HG03439 (cell line): ENCODE data around the gene PHF20.
A peak's percentile ranks its signal among the peaks of the same experiment; 100 is the strongest.
"Not testable (repeated sequence)": the region's sequence is repeated elsewhere in the genome, so short reads cannot be mapped to it uniquely, and the experiment has no call there.

Experiments
- ATAC-seq: cut with Tn5 transposase; IDR thresholded peaks from one replicate; pipeline ENCODE4 v1.9.1; 2021; ENCODE audit warnings: mild to moderate bottlenecking, moderate library complexity; ENCODE audit not compliant: unreplicated experiment

PHF20 gene

DNA sequence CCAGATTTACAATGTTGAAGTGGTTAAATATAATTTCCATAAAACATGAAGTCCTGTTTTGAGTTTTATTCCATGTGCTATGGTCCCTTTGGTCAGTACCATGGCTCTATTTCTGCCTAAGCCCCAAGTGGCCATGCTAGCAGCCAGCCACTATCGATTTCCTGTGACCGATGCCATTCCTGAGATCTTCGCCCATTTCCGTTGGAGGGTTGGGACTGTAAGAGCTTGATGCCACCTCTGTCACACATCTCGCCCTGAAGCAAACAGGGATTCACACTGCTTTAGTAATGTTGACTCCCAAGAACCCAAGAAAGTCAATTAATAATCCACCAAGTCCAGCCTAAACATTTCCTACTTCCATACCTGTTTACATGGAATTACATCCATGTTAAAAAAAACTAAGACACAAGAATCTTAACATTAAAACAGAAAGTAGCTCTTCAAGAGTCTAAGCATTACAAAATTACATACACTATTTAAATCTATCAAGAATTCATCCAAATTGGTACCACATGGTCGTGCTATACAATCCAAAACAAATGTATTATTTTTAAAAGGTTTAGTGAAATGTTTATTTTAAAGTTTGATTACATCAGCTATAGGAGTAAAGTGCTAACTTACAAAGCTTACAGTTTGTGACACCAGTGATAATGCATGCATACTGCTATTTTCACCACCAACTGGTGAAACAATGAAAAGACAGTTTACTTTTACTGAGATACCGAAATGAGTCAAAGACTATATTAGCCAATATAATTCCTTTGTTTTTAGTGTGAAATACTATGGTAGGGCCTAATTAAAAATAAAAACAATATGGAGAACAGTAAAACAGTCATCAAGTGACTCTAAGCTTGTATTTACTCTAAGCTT is 32.3 kb upstream of the PHF20 start:
- ATAC-seq = no peak

- ATAC-seq = peak; percentile 85
These were observed 29.7 kb upstream of the PHF20 start, which contains the start of gene RBM39 for GRCh38 chr20:35741892-35742740. TSS of gene RBM39 (minus strand) at chr20:35742260. CDS start at chr20:35740874, 1,386 bp downstream.

DNA sequence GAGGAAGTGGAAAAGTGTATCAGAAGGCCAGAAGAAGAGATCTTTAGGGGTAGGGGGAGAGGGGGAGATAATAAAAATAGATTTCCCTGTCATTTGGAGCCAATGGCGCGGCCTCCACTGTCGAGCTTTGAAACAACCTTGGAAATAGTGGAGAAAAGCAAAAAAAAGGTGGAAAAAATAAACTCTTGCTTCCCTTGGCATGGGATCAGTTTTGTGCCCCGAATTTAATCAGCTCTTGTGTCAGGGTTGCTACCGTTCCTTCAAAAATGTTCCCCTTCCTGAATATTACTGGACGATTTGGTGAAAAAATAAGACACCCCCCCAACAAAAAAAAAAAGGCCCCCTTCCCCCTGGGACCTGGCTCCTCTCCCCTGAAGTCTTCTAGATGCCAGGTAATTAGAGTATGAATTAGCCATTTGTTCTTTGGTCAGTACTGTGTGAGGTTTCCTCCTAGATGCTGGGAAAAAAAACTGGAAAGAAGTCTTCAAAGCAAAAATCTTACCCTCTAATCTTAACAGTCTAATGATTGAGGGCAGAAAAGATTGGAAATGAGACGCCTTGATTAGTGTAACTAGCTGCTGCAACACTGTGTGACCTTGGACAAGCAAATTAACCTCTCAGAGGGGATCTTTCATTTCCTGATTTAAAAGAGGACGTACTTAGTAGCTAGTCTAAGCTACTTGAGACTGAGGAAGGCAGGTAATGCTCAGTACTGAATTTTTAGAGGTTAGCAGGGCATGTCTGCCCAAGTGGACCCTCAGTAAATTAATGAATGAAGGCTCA is 28.9 kb upstream of the PHF20 start:
- no peak for ATAC-seq

DNA sequence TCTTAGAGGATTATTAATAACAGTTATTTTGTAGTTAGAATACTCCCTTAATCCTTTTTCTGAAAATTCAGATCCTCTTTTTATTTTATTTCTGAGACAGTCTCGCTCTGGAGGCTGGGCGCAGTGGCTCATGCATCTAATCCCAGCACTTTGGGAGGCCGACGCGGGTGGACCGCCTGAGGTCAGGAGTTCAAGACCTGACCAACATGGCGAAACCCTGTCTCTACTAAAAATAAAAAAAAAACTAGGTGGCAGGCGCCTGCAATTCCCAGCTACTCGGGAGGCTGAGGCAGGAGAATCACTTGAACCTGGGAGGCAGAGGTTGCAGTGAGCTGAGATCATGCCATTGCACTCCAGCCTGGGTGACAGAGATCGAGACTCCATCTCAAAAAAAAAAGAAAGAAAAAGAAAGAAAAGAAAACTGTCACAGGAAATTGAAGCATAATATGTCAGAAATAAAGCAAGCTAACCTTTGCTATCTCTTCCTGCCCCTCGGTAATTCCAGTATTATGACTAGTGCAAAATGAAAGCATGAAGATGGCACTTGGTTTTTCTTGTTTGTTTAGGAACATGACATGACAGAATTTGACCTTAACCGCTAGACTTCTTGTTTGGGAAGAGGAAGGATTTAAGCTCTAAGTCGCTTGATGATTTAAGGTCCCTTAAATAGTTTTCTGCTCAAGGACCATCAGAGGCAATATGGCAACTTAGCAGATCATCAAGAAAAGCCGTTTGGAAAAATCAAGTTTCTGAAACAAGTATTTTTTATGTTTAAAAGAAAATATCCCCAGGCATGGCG is 27.9 kb upstream of the PHF20 start:
- no peak for ATAC-seq

DNA sequence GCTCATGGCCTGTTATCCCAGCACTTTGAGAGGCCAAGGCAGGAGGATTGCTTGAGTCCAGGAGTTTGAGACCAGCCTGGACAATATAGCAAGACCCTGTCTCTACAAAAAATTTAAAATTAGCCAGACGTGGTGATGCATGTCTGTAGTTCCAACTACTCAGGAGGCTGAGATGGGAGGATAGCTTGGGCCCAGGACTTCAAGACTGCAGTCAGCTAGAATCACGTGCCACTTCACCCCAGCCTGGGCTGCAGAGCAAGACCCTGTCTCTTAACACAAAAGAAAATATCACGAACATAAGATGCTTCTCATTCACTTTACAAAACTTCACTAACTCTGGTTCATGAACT is 27.3 kb upstream of the PHF20 start:
- not testable (repeated sequence) for ATAC-seq

GRCh38 chr20:35750611-35751010 is 21.2 kb upstream of the PHF20 start:
- ATAC-seq = no peak

GRCh38 chr20:35756404-35756803 is 15.4 kb upstream of the PHF20 start:
- ATAC-seq = no peak

GRCh38 chr20:35757098-35757705 is 14.6 kb upstream of the PHF20 start:
- no peak for ATAC-seq

DNA sequence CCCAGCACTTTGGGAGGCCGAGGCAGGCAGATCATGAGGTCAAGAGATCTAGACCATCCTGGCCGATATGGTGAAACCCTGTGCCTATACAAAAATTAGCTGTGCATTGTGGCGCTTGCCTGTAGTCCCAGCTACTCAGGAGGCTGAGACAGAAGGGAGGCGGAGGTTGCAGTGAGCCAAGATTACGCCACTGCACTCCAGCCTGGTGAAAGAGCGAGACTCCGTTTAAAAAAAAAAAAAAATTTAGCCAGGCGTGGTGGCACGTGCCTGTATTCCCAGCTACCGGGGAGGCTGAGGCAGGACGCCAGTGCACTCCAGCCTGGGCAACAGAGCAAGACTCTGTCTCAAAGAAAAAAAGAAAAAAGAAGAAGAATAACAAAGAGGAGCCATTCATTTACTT is 10.3 kb upstream of the PHF20 start:
- not testable (repeated sequence) for ATAC-seq

DNA sequence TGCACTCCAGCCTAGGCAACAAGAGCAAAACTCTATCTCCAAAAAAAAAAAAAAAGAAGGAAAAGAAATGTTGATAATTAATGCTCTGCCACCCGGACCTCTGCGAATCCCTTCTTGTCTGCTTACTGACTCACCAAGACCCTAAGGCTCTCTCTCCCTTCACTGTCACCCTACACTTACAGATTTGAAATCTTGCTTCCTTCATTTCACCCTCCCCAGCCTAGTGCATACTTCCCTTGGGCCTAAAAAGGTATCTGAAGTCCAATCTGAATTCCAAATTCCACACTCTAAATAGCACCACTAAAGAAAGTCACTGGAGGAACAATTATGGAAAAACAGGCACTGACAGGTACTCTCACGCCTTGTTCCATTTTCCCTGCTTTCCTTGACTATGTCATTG is 9.4 kb upstream of the PHF20 start:
- ATAC-seq = no peak

- not testable (repeated sequence) for ATAC-seq
These were observed 6.9 kb upstream of the PHF20 start for GRCh38 chr20:35764936-35765335.

DNA sequence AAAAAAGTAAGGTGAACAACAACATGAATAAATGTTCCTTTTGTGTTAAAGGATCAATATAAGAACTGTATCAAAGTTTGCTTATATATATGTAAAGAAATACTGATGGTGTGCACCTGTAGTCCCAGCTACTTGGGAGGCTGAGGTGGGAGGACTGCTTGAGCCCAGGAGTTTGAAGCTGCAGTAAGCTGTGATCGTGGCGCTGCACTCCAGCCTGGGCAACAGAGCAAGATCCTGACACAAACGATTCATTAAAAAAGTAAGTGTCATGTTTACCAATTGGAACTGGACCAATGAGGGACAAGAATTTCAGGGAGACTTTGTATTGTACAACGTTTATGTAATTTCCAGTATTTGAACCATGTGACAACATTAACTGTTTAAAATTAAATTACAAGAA is 5.0 kb upstream of the PHF20 start:
- ATAC-seq = no peak

GRCh38 chr20:35767683-35768481 is 3.9 kb upstream of the PHF20 start:
- peak; percentile 42 for ATAC-seq

GRCh38 chr20:35768731-35769664 is 2.8 kb upstream of the PHF20 start:
- ATAC-seq = no peak

DNA sequence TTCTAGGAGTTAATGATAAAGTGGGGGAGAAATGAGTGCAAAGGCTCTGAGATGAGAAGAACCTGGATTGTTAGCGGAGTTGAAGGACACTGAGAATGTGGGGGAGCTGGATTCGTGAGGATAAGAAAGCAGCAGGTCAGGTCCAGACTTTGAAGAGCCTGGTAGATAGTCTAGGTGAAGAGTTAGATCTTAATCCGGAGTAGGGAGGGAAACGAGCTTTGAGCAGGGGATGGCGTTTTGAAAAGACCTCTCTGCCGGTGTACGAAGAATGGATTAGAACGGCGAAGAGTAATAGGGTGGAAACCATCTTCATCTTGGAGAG is 487 bp upstream of the PHF20 start:
- ATAC-seq = no peak

GRCh38 chr20:35772563-35773058 is 796 bp downstream of the PHF20 start:
- ATAC-seq = no peak

GRCh38 chr20:35773154-35773751 is 1.4 kb downstream of the PHF20 start:
- no peak for ATAC-seq

DNA sequence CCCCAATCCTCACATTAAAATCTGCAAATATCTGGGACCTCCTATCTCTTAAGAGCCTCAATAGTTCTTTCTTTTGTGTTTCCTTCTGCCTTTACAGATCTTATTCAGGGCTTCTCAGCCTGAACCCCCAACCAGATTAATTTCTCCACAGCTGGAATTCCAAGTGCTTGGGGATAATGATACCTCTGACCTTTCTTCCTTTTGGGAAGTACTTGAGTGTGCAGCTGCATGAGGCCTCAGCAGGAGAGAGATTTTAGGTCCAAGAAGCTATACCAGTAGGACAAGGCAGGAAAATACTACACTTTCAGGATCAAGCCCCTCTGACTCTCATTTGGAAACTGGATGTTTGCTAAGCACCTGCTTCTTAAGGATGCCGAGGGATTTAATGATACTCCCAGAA is 2.6 kb downstream of the PHF20 start:
- ATAC-seq = no peak
